ENCODE data around the gene SHLD1. TPM values are rescaled to one million over a fixed set of nuclear protein-coding genes. Genes with fewer than 3 reads are reported as not detected.
A peak's percentile ranks its signal among the peaks of the same experiment; 100 is the strongest.
"Not testable (repeated sequence)": the region's sequence is repeated elsewhere in the genome, so short reads cannot be mapped to it uniquely, and the experiment has no call there.

SHLD1 gene
- total and polyA plus RNA-seq, 2 donors (not counting 3 experiments of a cell fraction or from before 2014, with no cell fraction given), result 4.7 to 6.3 TPM

DNA sequence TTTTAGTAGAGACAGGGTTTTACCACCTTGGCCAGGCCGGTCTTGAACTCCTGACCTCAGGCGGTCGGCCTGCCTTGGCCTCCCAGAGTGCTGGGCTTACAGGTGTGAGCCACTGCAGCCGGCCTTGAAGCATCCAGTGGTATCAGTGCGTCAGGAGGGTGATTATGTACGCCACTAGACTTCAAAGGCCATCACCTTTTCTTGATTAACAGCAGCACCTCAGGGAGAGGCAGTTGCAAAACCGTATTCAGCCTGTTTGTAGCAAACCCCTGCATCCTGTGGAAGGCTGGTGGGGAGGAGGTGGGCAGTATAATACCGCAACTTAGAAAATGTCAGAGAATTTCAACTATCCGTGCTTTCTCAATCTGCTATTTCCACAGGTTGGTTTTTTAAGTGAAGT is 27.3 kb upstream of the SHLD1 start:
- Histone ChIP-seq H2AFZ (ENCODE audit: low read depth, low read length) (no peak overlapping the region), H3K9me3 (replicated peaks; ENCODE audit: control insufficient read depth, insufficient read depth, low read length) (no peaks in the 10 kb centered on the region), H3K9ac (replicated peaks; ENCODE audit: extremely low read depth, insufficient read depth, low read length) (no peak overlapping the region), H3K79me2 (ENCODE audit: control insufficient read depth, insufficient read depth, low read length) (no peaks in the 10 kb centered on the region), H4K20me1 (replicated peaks; ENCODE audit: control insufficient read depth, extremely low read depth, insufficient read depth, low read length) (no peaks in the 10 kb centered on the region), H3K4me2 (ENCODE audit: insufficient read depth, low read length) (no peak overlapping the region), H3K4me1 (ENCODE audit: control insufficient read depth, extremely low read depth, insufficient read depth, low read length) (peaks cover 17% of the 10 kb centered on the region), H3K27ac (ENCODE audit: insufficient read depth, low read depth, low read length) (no peak overlapping the region), H3K27me3 (ENCODE audit: control insufficient read depth in 2 of 2, insufficient read depth in 2 of 2, low read length in 2 of 2) (peaks cover 10 to 22% of the 10 kb centered on the region in 2 experiments), H3K4me3 (replicated peaks in 1 of 3; ENCODE audit: insufficient read depth in 1 of 3, low read depth in 1 of 3, low read length in 3 of 3) (no peak overlapping the region), H3K9me1 (replicated peaks; ENCODE audit: control insufficient read depth, extremely low read depth, insufficient read depth, low read length) (no peaks in the 10 kb centered on the region), H3K36me3 (ENCODE audit: control insufficient read depth in 2 of 2, extremely low read depth in 1 of 2, insufficient read depth in 2 of 2, low read length in 2 of 2) (no peaks in the 10 kb centered on the region)
- no TSS peak for BruUV-seq (replicated peaks)
- ChIA-PET CTCF (interaction anchor here (1.5 kb wide), 1 partner anchor 65 kb away, joined by 3 read pairs; no protein-coding TSS in a partner anchor), POLR2A (no interaction called here)
- intact Hi-C loops (cut with micrococcal nuclease) (no loop called here), dilution Hi-C loops (cut with MboI; ENCODE audit: extremely low pct_ligation_motif_present, low sequenced_read_pairs) (no loop called here)
- TF ChIP-seq, protein P1, sequence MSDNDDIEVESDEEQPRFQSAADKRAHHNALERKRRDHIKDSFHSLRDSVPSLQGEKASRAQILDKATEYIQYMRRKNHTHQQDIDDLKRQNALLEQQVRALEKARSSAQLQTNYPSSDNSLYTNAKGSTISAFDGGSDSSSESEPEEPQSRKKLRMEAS (IDR thresholded peaks at IDR 0.05; ENCODE audit: insufficient read depth, insufficient read length), result no peak
- TF ChIP-seq POLR2AphosphoS5 (IDR thresholded peaks at IDR 0.05; ENCODE audit: insufficient read depth, low read depth, low read length) (no peak), GATA2 (IDR thresholded peaks at IDR 0.05; ENCODE audit: insufficient read depth, insufficient read length, low read depth, low read length) (no peak), MYC (IDR thresholded peaks at IDR 0.05; ENCODE audit: low read depth, low read length) (no peak), POLR2A (IDR thresholded peaks at IDR 0.05; ENCODE audit: low read depth, low read length) (no peak), FOS (IDR thresholded peaks at IDR 0.05; ENCODE audit: borderline replicate concordance, insufficient read depth, low read length) (no peak), JUN (IDR thresholded peaks at IDR 0.05; ENCODE audit: borderline replicate concordance, insufficient read depth, insufficient read length, low read depth) (no peak), EZH2 (IDR thresholded peaks at IDR 0.05; ENCODE audit: borderline replicate concordance, low read depth, low read length, severe bottlenecking) (no peak)
- TF ChIP-seq, protein P2, sequence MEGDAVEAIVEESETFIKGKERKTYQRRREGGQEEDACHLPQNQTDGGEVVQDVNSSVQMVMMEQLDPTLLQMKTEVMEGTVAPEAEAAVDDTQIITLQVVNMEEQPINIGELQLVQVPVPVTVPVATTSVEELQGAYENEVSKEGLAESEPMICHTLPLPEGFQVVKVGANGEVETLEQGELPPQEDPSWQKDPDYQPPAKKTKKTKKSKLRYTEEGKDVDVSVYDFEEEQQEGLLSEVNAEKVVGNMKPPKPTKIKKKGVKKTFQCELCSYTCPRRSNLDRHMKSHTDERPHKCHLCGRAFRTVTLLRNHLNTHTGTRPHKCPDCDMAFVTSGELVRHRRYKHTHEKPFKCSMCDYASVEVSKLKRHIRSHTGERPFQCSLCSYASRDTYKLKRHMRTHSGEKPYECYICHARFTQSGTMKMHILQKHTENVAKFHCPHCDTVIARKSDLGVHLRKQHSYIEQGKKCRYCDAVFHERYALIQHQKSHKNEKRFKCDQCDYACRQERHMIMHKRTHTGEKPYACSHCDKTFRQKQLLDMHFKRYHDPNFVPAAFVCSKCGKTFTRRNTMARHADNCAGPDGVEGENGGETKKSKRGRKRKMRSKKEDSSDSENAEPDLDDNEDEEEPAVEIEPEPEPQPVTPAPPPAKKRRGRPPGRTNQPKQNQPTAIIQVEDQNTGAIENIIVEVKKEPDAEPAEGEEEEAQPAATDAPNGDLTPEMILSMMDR (IDR thresholded peaks at IDR 0.05; ENCODE audit: extremely low read depth in 1 of 2, insufficient read depth in 1 of 2, low read depth in 1 of 2, low read length in 2 of 2), result no peak
- FAIRE-seq (peak; percentile 28), DNase-seq (ENCODE audit: low read depth, low spot score) (no peak)

DNA sequence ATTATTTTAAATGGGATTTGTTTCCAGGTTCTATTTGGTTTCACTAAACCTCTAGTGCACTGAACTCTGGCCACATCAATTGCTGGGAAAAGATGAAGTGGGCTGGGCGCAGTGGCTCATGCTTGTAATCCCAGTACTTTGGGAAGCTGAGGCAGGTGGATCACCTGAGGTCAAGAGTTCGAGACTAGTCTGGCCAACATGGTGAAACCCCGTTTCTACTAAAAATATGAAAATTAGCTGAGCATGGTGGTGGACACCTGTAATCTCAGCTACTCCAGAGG is 25.1 kb upstream of the SHLD1 start:
- H3K27me3 ChIP-seq (ENCODE audit: control insufficient read depth in 2 of 2, insufficient read depth in 2 of 2, low read length in 2 of 2), result peaks cover 11 to 15% of the 10 kb centered on the region in 2 experiments
- H3K4me2 ChIP-seq (ENCODE audit: insufficient read depth, low read length), result peak overlapping the region; percentile 88
- H2AFZ ChIP-seq (ENCODE audit: low read depth, low read length); H3K4me3 ChIP-seq (replicated peaks in 1 of 3; ENCODE audit: insufficient read depth in 1 of 3, low read depth in 1 of 3, low read length in 3 of 3); dilution Hi-C loops (cut with MboI; ENCODE audit: extremely low pct_ligation_motif_present, low sequenced_read_pairs); H3K79me2 ChIP-seq (ENCODE audit: control insufficient read depth, insufficient read depth, low read length); intact Hi-C loops (cut with micrococcal nuclease); H3K36me3 ChIP-seq (ENCODE audit: control insufficient read depth in 2 of 2, extremely low read depth in 1 of 2, insufficient read depth in 2 of 2, low read length in 2 of 2); FAIRE-seq; H3K9ac ChIP-seq (replicated peaks; ENCODE audit: extremely low read depth, insufficient read depth, low read length); H4K20me1 ChIP-seq (replicated peaks; ENCODE audit: control insufficient read depth, extremely low read depth, insufficient read depth, low read length); H3K9me3 ChIP-seq (replicated peaks; ENCODE audit: control insufficient read depth, insufficient read depth, low read length); DNase-seq (ENCODE audit: low read depth, low spot score); BruUV-seq (replicated peaks); H3K9me1 ChIP-seq (replicated peaks; ENCODE audit: control insufficient read depth, extremely low read depth, insufficient read depth, low read length); H3K27ac ChIP-seq (ENCODE audit: insufficient read depth, low read depth, low read length): not testable (repeated sequence)
- H3K4me1 ChIP-seq (ENCODE audit: control insufficient read depth, extremely low read depth, insufficient read depth, low read length), result peaks cover 12% of the 10 kb centered on the region
- ChIA-PET CTCF (interaction anchor here (0.6 to 1.4 kb wide), 6 partner anchors 8 to 168 kb away, joined by 3 to 4 read pairs (median 3); no protein-coding TSS in a partner anchor), POLR2A (interaction anchor here (1.0 kb wide), 1 partner anchor 9 kb away, joined by 3 read pairs; no protein-coding TSS in a partner anchor)
